ENCODE data around the gene PANX2. TPM values are rescaled to one million over a fixed set of nuclear protein-coding genes. Genes with fewer than 3 reads are reported as not detected.

PANX2 gene
- total RNA-seq, 1 experiment from 2014 or later = 4.2 TPM

- DNase-seq (ENCODE audit: extremely low read depth, low read depth) = no peak
Measured at GRCh38 chr22:50208939-50209892, 38.7 kb downstream of the PANX2 start.

GRCh38 chr22:50209893-50210292, 39.4 kb downstream of the PANX2 start:
- DNase-seq (ENCODE audit: extremely low read depth, low read depth) = peak; percentile 61

- no peak for DNase-seq (ENCODE audit: extremely low read depth, low read depth)
Measured at GRCh38 chr22:50210378-50211139, 40.0 kb downstream of the PANX2 start.

GRCh38 chr22:50211147-50211546, 40.6 kb downstream of the PANX2 start:
- DNase-seq (ENCODE audit: extremely low read depth, low read depth) = no peak

- DNase-seq (ENCODE audit: extremely low read depth, low read depth) = no peak
Measured at GRCh38 chr22:50213263-50213662, 42.7 kb downstream of the PANX2 start.

GRCh38 chr22:50215297-50216054, 44.9 kb downstream of the PANX2 start:
- DNase-seq (ENCODE audit: extremely low read depth, low read depth) = no peak

GRCh38 chr22:50216055-50216683, 45.6 kb downstream of the PANX2 start:
- no peak for DNase-seq (ENCODE audit: extremely low read depth, low read depth)

GRCh38 chr22:50216684-50217520, 46.4 kb downstream of the PANX2 start:
- DNase-seq (ENCODE audit: extremely low read depth, low read depth) = no peak

GRCh38 chr22:50217543-50218152, 47.1 kb downstream of the PANX2 start:
- no peak for DNase-seq (ENCODE audit: extremely low read depth, low read depth)

GRCh38 chr22:50218153-50218995, 47.8 kb downstream of the PANX2 start:
- no peak for DNase-seq (ENCODE audit: extremely low read depth, low read depth)

- DNase-seq (ENCODE audit: extremely low read depth, low read depth) = no peak
Measured at GRCh38 chr22:50218996-50219727, 48.6 kb downstream of the PANX2 start.

- DNase-seq (ENCODE audit: extremely low read depth, low read depth) = no peak
Measured at GRCh38 chr22:50219800-50220602, 49.5 kb downstream of the PANX2 start.

- DNase-seq (ENCODE audit: extremely low read depth, low read depth) = no peak
Measured at GRCh38 chr22:50220603-50221409, 50.3 kb downstream of the PANX2 start.

GRCh38 chr22:50221410-50222300, 51.1 kb downstream of the PANX2 start:
- no peak for DNase-seq (ENCODE audit: extremely low read depth, low read depth)

- DNase-seq (ENCODE audit: extremely low read depth, low read depth) = no peak
Measured at GRCh38 chr22:50222508-50222907, 52.0 kb downstream of the PANX2 start.

Data from NCI-H460 (cell line).